Fibroblast of lung (primary cell): Measurements from ENCODE around the gene SMNDC1. TPM values are rescaled to one million over a fixed set of nuclear protein-coding genes. Genes with fewer than 3 reads are reported as not detected.
"Not testable (repeated sequence)": the region's sequence is repeated elsewhere in the genome, so short reads cannot be mapped to it uniquely, and the experiment has no call there.

Source experiments
- DNase-seq, 2 donors: peaks; one replicate each; pipeline versions ENCODE4 v3.0.0 to v3.0.0-alpha.2; 2010; ENCODE audit warnings: low read depth in 2 of 2
- H2AFZ ChIP-seq: 2 replicates; pipeline ENCODE4 v1.5.1; 2012; ENCODE audit warnings: low read length, control low read depth, inconsistent platforms
- H3K27ac ChIP-seq: 2 replicates; pipeline ENCODE4 v1.5.1; 2011; ENCODE audit warnings: low read length, control low read depth; ENCODE audit not compliant: insufficient read depth
- H3K27me3 ChIP-seq: 2 replicates; pipeline ENCODE4 v1.5.1; 2011; ENCODE audit warnings: mild to moderate bottlenecking, low read length; ENCODE audit not compliant: control insufficient read depth, insufficient read depth
- H3K36me3 ChIP-seq: 2 replicates; pipeline ENCODE4 v1.5.1; 2011; ENCODE audit warnings: low read length; ENCODE audit not compliant: control insufficient read depth, insufficient read depth
- H3K4me1 ChIP-seq: 2 replicates; pipeline ENCODE4 v1.5.1; 2011; ENCODE audit warnings: low read length; ENCODE audit not compliant: control insufficient read depth, insufficient read depth; ENCODE audit errors: extremely low read depth
- H3K4me2 ChIP-seq: 2 replicates; pipeline ENCODE4 v1.5.1; 2011; ENCODE audit warnings: low read length, control low read depth; ENCODE audit not compliant: insufficient read depth; ENCODE audit errors: extremely low read depth
- H3K4me3 ChIP-seq, 4 experiments: fragments of 200-600 bp in 1 of 4; sonication (generic) in 1 of 4; replicated peaks in 1 of 4; 2 replicates each; pipeline ENCODE4 v1.5.1; 2011 to 2016; ENCODE audit warnings: low read length in 4 of 4, low read depth in 3 of 4, mild to moderate bottlenecking in 3 of 4, control low read depth in 2 of 4, inconsistent platforms in 1 of 4, mixed read lengths in 1 of 4; ENCODE audit not compliant: insufficient read depth in 1 of 4; ENCODE audit errors: control extremely low read depth in 1 of 4
- H3K79me2 ChIP-seq: 2 replicates; pipeline ENCODE4 v1.5.1; 2012; ENCODE audit warnings: mild to moderate bottlenecking, low read length, inconsistent platforms; ENCODE audit not compliant: control insufficient read depth, insufficient read depth
- H3K9ac ChIP-seq: 2 replicates; pipeline ENCODE4 v1.5.1; 2011; ENCODE audit warnings: mild to moderate bottlenecking, low read length, control low read depth; ENCODE audit not compliant: insufficient read depth
- H3K9me3 ChIP-seq: 2 replicates; pipeline ENCODE4 v1.5.1; 2012; ENCODE audit warnings: low read depth, low read length; ENCODE audit not compliant: control insufficient read depth, insufficient read depth
- H4K20me1 ChIP-seq: 2 replicates; pipeline ENCODE4 v1.5.1; 2011; ENCODE audit warnings: low read length; ENCODE audit not compliant: control insufficient read depth, insufficient read depth; ENCODE audit errors: extremely low read depth
- EZH2 ChIP-seq: IDR thresholded peaks from 2 replicates; pipeline ENCODE4 v1.5.1; 2012; ENCODE audit warnings: low read length, control low read depth, mild to moderate bottlenecking; ENCODE audit errors: missing control alignments
- polyA plus RNA-seq, 2 donors: library from polyadenylated mRNA; depleted of rRNA in 1 of 2; stranded (reverse) in 1 of 2; unstranded in 1 of 2; fragments of >200 nt; gene quantifications; 2 replicates each; pipeline ENCODE4 v1.2.1, GENCODE V29; 2011 to 2012; ENCODE audit warnings: missing spikeins in 1 of 2
- total RNA-seq: library from RNA; depleted of rRNA; stranded (reverse); fragments of >200 nt; gene quantifications from 2 replicates; pipeline ENCODE4 v1.2.1, GENCODE V29; 2014
- TF ChIP-seq, protein P1 (sequence below), 2 donors: IDR thresholded peaks in 1 of 2; conservative IDR thresholded peaks in 1 of 2; 1 replicate in 1 of 2; 2 replicates in 1 of 2; pipeline ENCODE4 v1.5.1; 2011 to 2012; ENCODE audit warnings: low read length in 2 of 2, control low read depth in 1 of 2, inconsistent platforms in 1 of 2, low read depth in 1 of 2, mild to moderate bottlenecking in 1 of 2

Gene SMNDC1
- total and polyA plus RNA-seq, 2 donors (not counting 1 experiment from before 2014, with no cell fraction given) = 8.9 to 19.4 TPM

DNA sequence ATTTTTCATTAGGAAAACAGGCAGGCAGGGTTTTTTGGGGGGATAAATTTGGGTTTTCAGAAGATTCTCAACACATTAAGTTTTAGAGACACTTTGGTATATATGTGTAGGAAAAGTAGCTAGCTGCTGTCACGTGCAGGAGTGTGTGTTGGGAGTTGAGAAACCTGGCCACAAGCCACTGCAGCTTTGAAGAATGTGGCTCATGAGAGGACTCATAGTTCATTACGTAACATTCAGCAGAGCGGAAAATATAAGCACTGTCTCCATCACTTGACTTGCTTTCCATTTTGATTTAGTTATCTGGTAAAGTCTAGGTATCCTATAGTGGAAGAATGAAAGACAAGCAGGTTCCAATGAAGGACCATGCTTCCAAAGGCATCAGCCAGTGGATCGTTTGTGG, 31.2 kb downstream of the SMNDC1 start:
- Histone ChIP-seq H3K4me1 (no peaks in the 10 kb centered on the region), H3K27ac (no peak overlapping the region), H3K4me2 (no peak overlapping the region), H4K20me1 (no peaks in the 10 kb centered on the region), H3K36me3 (no peaks in the 10 kb centered on the region), H3K27me3 (no peaks in the 10 kb centered on the region), H3K79me2 (no peaks in the 10 kb centered on the region), H3K9me3 (no peaks in the 10 kb centered on the region), H3K9ac (no peak overlapping the region), H3K4me3 (no peak overlapping the region), H2AFZ (no peak overlapping the region)
- peak; percentile 73 to 90 for DNase-seq
- no peak for TF ChIP-seq EZH2
- TF ChIP-seq, protein P1, sequence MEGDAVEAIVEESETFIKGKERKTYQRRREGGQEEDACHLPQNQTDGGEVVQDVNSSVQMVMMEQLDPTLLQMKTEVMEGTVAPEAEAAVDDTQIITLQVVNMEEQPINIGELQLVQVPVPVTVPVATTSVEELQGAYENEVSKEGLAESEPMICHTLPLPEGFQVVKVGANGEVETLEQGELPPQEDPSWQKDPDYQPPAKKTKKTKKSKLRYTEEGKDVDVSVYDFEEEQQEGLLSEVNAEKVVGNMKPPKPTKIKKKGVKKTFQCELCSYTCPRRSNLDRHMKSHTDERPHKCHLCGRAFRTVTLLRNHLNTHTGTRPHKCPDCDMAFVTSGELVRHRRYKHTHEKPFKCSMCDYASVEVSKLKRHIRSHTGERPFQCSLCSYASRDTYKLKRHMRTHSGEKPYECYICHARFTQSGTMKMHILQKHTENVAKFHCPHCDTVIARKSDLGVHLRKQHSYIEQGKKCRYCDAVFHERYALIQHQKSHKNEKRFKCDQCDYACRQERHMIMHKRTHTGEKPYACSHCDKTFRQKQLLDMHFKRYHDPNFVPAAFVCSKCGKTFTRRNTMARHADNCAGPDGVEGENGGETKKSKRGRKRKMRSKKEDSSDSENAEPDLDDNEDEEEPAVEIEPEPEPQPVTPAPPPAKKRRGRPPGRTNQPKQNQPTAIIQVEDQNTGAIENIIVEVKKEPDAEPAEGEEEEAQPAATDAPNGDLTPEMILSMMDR (conservative IDR thresholded peaks at IDR 0.05 in 1 of 2, IDR thresholded peaks at IDR 0.05 in 1 of 2; ENCODE audit: low read depth in 1 of 2, low read length in 2 of 2) = no peak

DNA sequence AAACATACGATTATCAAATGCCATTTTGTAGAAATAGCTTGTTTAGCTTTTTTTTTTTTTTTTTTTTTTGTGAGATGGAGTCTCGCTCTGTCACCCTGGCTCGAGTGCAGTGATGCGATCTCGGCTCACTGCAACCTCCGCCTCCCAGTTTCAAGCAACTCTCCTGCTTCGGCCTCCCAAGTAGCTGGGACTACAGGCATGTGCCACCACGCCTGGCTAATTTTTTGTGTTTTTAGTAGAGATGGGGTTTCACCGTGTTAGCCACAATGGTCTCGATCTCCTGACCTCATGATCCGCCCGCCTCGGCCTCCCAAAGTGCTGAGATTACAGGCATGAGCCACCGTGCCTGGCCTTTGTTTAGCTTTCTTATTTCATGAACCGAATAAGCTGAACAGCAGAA, 31.7 kb downstream of the SMNDC1 start:
- DNase-seq, H4K20me1 ChIP-seq, H3K9ac ChIP-seq, H3K36me3 ChIP-seq, H3K27me3 ChIP-seq, H2AFZ ChIP-seq, H3K9me3 ChIP-seq, H3K27ac ChIP-seq, H3K79me2 ChIP-seq, H3K4me1 ChIP-seq, H3K4me2 ChIP-seq, H3K4me3 ChIP-seq: not testable (repeated sequence)

DNA sequence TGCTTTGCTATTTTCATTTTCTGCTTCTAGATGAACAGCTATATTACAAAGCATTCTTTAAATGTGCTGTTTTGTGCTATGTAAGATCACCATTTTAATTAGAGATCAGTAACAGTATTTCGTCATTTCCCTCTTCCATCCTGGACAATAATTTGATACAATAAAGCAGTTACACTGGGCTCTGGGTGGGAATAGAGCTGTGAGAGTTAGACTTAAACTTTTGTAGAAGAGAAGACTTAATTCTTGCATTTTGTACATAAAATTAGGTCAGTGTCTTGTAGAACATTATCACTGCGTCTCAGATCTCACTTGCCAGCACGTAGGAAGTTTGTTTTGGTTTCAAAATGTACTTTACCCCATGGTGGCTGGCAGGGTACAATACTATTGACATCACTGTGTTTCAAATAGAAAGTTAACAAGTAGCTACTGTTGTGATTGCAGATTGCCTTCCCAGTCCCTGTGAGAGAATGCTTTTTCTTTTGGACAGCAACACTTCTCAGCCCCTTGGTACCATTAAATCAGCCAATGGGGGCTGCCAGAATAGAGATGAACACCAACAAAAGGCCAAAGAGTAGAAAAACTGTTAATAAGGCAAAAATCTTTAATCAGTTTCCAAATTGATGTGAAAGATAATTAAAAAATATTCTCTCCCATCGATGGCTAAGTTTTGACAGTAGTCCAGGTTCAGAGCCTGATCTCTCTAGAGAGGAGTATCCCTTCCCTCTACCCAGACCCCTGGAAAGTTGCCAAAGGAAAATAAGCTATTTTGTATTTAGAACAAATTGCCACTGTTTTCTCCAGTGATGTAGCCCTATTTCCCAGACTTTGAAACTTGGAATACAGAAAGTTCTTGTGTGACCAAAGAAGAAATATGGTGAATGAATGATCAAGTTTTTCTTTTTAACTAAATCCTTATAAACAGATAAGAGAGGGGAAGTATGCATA, 35.1 kb downstream of the SMNDC1 start:
- no peaks in the 10 kb centered on the region for H3K79me2 ChIP-seq
- no peak overlapping the region for H3K9ac ChIP-seq
- no peak for TF ChIP-seq EZH2
- TF ChIP-seq, protein P1 (conservative IDR thresholded peaks at IDR 0.05 in 1 of 2, IDR thresholded peaks at IDR 0.05 in 1 of 2; ENCODE audit: low read depth in 1 of 2, low read length in 2 of 2) = no peak
- peak overlapping the region; percentile 12 to 33 (median 30) for H3K4me3 ChIP-seq
- H3K4me1 ChIP-seq = no peaks in the 10 kb centered on the region
- H3K27me3 ChIP-seq = no peaks in the 10 kb centered on the region
- peak overlapping the region; percentile 67 for H2AFZ ChIP-seq
- no peaks in the 10 kb centered on the region for H3K9me3 ChIP-seq
- peak; percentile 26 to 53 for DNase-seq
- H3K27ac ChIP-seq = no peak overlapping the region
- no peaks in the 10 kb centered on the region for H4K20me1 ChIP-seq
- H3K4me2 ChIP-seq = peak overlapping the region; percentile 84
- no peaks in the 10 kb centered on the region for H3K36me3 ChIP-seq
